ENCODE measurements around the gene PKIB.
"Not testable (repeated sequence)": the region's sequence is repeated elsewhere in the genome, so short reads cannot be mapped to it uniquely, and the experiment has no call there.

Gene PKIB

GRCh38 chr6:122744856-122745255 is 134.7 kb downstream of the PKIB start:
- DNase-seq (ENCODE audit: low read depth in 2 of 2) = not testable (repeated sequence)

- DNase-seq (ENCODE audit: low read depth in 2 of 2) = no peak
These were observed 136.5 kb downstream of the PKIB start for GRCh38 chr6:122746688-122747087.

- no peak for DNase-seq (ENCODE audit: low read depth in 2 of 2)
These were observed 137.4 kb downstream of the PKIB start for GRCh38 chr6:122747573-122747972.

- DNase-seq (ENCODE audit: low read depth in 2 of 2) = not testable (repeated sequence)
These were observed 138.7 kb downstream of the PKIB start for GRCh38 chr6:122748945-122749344.

- DNase-seq (ENCODE audit: low read depth in 2 of 2) = no peak
These were observed 139.3 kb downstream of the PKIB start for GRCh38 chr6:122749451-122750050.

GRCh38 chr6:122751326-122751725 is 141.1 kb downstream of the PKIB start:
- DNase-seq (ENCODE audit: low read depth in 2 of 2) = no peak

GRCh38 chr6:122752459-122752858 is 142.3 kb downstream of the PKIB start:
- DNase-seq (ENCODE audit: low read depth in 2 of 2) = no peak

- no peak for DNase-seq (ENCODE audit: low read depth in 2 of 2)
These were observed 142.9 kb downstream of the PKIB start for GRCh38 chr6:122753000-122753687.

- no peak for DNase-seq (ENCODE audit: low read depth in 2 of 2)
These were observed 143.5 kb downstream of the PKIB start for GRCh38 chr6:122753688-122754056.

GRCh38 chr6:122754191-122754731 is 144.1 kb downstream of the PKIB start:
- no peak for DNase-seq (ENCODE audit: low read depth in 2 of 2)

GRCh38 chr6:122755901-122756300 is 145.7 kb downstream of the PKIB start:
- DNase-seq (ENCODE audit: low read depth in 2 of 2) = no peak

GRCh38 chr6:122758927-122759334 is 148.7 kb downstream of the PKIB start:
- DNase-seq (ENCODE audit: low read depth in 2 of 2) = no peak

GRCh38 chr6:122760330-122760729 is 150.1 kb downstream of the PKIB start:
- DNase-seq (ENCODE audit: low read depth in 2 of 2) = no peak

GRCh38 chr6:122766256-122766655 is 156.1 kb downstream of the PKIB start:
- no peak for DNase-seq (ENCODE audit: low read depth in 2 of 2)

- no peak for DNase-seq (ENCODE audit: low read depth in 2 of 2)
These were observed 160.8 kb downstream of the PKIB start for GRCh38 chr6:122770835-122771601.

- DNase-seq (ENCODE audit: low read depth in 2 of 2) = no peak
These were observed 162.7 kb downstream of the PKIB start for GRCh38 chr6:122772724-122773415.
